WI38 (cell line): Measurements from ENCODE around the gene MGLL.

Experiments used
- H3K4me3 ChIP-seq: 2 replicates; pipeline ENCODE4 v1.5.1; 2011; ENCODE audit warnings: low read depth, mild to moderate bottlenecking, control low read depth, low read length
- CTCF ChIP-seq: IDR thresholded peaks from 2 replicates; pipeline ENCODE4 v1.5.1; 2012; ENCODE audit warnings: low read depth, mild to moderate bottlenecking, control low read depth, low read length

MGLL gene

DNA sequence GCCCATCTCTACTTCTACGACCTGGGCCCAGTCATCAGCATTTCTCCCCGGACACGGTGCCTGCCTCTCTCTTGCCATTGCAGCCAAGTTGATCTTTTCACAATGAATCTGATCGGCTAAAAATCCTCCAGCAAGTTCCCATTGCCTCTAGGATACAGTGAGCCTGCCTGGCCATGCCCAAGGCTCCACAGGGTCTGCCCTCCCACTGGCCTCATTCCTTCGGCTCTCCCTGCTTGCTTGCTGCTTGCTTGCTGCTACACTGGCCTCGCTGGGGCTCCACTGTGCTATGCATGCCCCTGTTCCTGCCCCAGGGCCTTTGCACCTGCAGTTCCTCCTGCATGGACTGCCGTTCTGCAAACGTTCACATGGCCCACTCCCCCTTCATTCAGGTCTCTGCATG lies 147.5 kb downstream of the MGLL start:
- no peak for TF ChIP-seq CTCF
- no peak overlapping the region for H3K4me3 ChIP-seq

DNA sequence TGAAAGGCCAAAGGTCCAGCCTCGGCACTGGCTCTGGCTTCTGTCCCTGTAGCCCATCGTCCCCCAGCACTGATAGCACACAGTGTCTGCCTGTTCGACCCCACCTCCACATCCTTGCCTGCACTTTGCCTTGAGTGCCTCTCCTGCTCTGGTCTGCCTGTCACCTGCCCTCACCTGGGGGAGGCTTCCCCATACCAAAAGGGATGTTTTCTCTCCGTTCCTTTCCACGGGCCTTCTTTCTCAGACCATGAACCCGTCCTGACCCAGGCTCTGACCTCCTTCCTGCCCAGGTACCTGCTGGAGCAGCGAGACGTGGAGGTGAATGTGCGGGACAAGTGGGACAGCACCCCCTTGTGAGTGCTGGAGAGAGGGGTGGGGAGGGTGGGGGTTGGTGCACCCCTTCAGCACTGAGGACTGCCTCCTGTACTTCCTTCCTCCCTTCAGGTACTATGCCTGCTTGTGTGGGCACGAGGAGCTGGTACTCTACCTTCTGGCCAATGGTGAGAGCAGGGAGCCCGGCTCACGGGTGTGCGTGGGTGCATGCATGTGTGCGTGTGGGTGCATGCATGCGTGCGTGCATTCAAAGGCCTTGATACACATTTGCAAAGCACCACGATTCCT lies 148.1 kb downstream of the MGLL start:
- peak overlapping the region; percentile 71; the same call in 1 of the 2 replicates for H3K4me3 ChIP-seq
- no peak for TF ChIP-seq CTCF

DNA sequence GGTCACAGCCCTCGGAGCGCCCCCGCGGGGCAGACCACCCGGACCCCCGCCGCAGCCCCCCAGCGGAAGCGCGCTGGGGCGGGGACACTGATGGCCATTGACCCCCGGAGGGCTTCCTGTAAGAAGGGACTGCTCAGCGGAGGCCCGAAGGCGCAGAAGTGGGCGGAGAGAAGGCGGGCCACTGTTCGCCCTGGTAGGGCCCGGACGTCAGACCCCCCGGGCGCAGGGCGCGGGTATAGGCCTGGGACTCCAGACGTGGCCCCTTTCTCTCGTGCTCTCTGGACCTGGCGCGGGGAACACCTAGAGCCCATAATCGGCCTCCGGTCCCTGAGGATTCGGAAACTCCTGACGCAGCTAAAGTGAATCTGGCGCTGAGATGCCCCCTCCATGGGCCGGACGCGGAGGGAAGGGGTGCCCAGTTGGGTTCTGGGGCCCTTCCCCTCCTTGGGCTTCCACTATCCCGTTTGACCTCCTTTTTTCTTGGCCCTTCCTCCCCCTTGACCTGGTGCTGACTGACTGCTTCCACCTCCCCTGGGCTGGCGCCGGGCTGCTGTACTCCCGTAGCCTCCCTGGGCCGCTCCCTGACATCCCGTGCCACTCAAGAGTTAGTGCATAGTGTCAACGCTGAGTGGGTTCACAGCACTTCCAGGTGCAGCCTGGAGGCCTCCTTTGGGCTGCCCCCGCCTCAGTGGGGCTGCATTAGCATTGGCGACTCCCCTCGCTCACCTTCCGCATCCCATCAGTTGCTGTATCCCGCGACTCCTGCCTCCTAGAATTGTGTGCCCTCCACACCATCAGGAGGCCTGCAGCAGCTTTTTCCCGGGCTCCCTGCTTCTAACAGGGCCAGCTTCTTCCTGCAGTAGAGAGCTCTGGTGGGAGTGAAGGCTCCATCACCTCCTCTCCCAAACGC lies 148.9 kb downstream of the MGLL start:
- H3K4me3 ChIP-seq = peak overlapping the region; percentile 71
- no peak for TF ChIP-seq CTCF

- no peak for TF ChIP-seq CTCF
Observed at GRCh38 chr3:127672429-127673190, 149.7 kb downstream of the MGLL start, which contains the start of gene ABTB1. Gene ABTB1 (plus strand): TSS chr3:127672952. CDS start chr3:127673026, 74 bp downstream.

GRCh38 chr3:127671523-127672428 lies 150.5 kb downstream of the MGLL start:
- peak overlapping the region; percentile 71 for H3K4me3 ChIP-seq

More at GRCh38 chr3:127672429-127673190, 149.7 kb downstream of the MGLL start, which contains the start of gene ABTB1:
- H3K4me3 ChIP-seq = peak within 1 kb of the TSS; percentile 71

More at GRCh38 chr3:127671523-127672428, 150.5 kb downstream of the MGLL start:
- no peak for TF ChIP-seq CTCF
